ENCODE measurements around the gene GLIS1.
A peak's percentile ranks its signal among the peaks of the same experiment; 100 is the strongest.

The GLIS1 gene

DNA sequence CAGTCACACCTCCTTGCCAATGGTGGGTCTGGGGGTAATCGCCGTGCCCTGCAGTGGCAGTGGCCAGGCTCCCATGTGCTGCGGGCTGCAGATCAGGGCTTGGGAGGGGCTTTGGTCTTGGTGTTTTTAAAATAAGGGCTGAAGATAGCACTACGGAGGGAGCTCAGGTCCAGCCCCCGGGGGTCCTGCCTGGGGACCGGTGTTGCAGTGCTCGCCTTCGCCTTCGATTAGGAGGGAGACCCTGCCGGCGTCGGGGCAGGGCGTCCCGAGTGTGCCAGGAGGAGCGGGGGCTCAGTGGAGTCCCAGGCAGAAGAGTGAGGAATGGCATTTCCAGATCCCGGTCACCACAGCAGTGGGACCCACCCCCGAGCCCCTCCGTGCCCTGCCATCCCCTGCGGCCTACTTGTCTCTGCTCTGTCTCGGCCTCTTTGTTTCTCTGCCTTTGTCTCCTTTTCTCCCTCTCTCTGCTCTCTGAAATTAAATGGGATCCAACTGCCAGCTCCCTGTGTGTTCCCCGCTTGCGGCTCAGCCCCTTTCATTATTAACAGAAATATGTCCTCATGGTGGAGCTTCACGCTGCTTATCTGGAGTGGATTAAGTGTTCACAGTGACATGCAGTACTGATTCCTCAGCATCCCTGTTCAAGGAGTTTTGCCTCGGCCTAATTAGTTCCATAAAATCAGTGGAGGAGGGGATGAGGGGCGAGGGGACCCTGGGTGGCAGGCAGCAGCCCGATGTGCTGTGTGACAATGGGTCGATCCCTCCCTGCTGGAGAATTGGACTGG is 235.3 kb downstream of the GLIS1 start:
- no peak for DNase-seq

DNA sequence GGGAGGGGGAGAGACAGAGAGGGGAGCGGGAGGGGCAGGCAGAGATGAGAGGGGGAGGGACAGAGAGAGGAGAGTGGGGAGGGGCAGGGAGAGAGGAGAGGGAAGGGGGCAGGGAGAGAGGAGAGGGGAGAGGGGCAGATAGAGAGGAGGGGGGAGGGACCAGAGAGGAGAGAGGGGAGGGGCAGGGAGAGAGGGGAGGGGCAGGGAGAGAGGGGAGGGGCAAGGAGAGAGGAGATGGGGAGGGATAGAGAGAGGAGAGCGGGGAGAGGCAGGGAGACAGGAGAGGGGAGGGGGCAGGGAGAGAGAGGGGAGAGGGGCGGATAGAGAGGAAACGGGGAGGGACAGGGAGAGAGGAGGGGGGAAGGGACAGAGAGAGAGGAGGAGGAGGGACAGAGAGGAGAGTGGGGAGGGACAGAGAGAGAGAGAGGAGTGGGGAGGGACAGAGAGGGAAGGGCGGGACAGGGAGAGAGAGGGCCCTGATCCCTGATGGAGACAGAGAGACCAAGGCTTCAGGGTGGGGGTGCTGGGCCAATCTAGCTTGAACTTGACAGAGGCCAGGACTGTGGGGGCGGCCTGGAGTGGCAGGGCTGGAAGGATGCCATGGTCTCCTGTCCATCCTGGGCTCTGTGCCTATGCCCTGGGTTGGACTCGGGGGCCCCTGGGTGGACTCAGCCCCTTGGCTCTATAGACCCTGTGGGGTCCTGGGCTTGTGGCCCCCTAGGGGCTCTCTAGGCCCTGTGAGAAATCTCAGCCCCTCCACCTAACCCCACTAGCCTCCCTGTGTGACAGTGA is 236.1 kb downstream of the GLIS1 start:
- no peak for DNase-seq

DNA sequence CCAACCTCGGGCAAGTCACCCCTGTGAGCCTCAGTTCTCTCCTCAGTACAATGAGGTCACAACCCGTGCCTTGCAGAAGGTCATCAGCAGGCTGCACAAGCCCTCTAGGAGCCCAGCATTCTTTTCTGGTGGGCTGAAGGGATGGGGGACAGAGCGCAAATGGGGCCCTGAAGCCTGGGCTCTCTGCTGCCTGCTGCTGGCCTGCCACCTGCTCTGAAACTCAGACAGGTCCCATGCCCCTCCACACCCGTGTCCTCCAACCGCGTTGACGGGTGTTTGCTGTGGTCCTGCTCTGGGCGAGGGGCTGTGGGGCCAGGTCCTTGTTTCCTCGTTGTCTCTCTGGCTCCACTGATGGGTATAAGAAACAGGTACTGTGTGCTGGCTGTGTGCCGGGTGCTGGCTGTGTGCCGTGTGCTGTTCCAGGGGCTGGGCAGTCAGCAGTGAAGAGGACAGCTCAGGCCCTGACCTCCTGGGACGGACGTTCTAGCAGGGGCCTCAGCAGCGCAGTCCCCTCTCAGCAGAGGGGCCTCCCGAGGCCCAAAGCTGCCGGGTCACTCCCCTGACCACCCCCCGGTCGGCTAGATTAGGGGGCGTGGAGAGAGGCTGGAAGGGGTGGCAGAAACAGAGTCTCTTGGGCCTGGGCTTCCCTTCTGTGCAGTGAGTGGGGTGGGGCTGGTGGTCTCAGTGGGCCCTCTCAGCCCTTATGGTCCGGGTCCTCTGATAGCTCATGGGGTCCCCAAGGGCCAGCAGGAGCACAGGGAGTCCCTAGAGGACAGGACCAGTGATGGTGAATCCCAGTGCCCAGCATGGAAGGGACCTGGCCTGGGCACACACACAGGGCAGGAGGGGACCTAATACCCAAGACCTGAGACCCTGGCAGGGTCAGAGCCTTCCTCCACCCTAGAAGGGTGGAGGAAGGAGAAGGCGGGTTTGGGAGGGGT is 237.6 kb downstream of the GLIS1 start:
- peak; percentile 16 for DNase-seq

DNA sequence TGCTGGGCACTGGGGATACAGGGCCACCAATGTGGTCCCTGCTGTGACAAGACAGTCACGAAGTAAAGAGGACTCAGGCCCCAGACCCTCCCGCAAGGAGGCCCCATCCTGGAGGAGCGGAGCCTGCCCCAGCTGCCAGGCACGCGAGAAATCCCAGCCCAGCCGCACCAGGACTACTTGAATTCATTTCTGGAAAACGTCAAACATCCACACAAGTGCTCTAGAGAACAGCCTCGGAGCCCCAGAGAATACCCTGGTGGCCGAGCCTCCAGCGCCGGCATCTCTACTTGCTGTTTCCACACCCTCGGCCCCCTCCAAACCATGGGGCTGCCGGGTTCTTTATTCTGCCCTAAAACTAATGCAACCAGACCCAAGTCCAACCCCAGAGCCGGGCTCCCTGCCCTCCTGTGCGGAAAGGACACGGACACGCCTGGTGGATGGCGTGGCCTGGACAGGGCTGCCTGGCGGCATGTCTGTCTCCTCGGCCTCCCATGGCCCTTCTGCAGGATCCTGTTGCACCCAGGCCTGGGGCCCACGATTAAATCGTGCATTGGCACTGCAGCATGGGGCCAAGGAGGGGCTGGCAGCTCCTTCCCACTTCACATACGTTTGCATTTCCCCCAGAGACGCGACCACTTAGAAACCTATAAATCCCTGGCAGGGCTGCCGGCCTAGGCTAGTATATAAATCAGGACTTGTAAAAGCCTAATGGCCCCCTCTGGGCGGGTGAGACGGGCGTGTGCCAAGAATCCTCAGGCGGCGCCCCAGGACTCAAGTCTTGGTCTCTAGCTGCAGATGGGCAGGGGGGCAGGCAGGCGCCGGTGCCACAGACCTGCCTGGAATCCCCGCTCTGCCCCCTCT is 238.5 kb downstream of the GLIS1 start:
- peak; percentile 53 for DNase-seq

DNA sequence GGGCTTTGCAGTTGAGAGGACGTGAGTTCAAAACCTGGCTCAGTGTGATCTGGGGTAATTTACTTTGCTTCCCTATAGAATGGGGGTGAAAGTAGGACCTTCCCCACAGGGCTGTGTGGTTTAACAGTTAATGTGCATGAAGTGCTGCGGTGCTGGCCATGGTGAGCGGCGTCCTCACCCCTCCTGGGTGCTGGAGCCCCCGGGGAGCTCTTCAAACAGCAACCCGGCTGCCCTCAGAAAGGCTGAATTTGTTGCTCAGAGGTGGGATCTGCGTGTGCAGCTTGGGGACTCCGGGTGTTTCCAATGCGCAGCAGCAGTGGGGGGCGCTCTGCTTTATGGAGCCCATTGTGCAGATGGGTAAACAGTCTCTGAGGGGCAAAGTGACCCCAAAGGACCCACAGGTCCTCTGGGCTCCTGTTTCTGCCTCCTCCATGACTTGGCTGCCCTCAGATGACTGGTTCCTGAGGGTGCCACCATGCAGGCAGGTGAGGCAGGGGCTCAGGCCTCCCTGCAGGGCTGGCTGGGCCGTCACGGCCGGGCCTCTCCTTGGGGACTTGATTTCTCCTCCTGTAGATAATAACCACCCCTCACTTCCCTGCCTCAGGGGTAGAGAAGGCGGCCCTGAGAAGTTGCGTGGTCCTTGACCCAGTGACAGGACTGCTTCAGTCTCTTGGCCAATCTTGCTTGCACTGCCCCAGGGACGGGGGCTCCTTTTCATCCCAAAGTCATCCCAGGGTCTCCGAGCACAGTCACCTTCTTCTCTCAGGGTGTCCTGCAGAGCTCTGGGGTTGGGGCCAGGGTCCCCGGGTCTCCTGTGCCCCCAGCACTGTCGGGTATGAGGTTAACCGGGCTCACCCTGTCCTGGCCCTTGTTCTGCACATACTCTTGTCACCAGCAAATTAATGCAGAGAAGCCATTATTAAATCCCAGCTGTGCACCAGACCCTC is 239.4 kb downstream of the GLIS1 start:
- DNase-seq: no peak

DNA sequence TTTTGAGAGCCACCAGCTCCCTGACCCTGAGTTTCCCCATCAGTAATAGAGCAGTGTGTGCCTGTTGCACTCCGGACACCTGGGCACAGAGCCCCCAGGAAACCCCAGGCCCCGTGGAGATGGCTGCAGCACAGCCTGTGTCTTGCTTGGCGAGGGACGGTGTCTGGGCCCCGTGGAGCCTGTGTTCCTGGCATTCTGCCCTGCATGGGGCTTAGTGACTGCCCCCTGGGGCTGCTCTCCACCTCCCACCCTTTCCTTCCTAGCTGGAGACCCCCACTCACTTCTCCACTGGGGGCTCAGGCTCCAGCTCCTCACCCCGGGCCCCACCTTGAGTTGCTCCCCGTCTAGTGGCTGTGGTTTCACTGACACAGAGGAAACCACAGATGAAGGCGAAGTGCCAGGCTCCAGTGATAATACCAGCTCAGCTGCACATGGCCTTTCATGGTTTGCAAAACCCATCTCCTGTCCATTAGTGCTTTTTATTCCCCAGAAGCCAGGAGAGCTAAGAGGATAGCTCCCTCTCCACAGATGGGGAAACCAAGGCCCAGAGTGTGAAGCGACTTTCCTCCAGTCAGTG is 240.3 kb downstream of the GLIS1 start:
- no peak for DNase-seq

DNA sequence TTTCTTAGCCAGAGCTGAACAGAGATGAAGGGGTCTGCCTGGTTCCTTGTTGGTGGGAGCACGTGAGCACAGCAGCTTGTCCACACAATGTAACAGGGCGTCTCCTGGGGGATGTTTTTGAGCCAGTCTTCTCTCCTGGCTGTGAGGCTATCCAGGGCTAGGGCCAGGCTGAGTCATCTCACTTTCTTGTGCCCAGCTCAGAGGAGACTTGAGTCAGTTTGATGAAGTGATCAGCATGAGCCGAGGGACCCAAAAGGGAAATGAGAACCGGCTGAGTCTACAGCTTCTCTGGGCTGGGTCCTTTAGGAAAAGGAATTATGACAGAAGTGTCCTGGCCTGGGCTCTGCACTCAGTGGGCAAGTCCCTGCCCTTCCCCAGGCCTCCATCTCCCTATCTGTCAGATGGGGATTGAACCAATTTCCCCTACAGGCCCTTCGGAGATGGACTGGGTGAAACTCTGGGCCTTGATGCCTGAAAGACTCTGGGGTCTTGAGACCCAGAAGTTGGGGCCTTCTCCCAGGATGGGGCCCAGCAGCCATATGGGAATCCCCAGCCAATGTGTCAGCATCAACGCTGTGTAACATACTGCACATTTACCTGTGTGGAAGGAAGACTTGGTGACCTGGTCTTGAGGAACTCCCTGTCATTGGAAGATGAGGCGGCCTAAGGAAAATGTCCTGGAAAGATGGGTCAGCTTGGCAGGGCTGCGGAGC is 243.2 kb downstream of the GLIS1 start:
- no peak for DNase-seq

DNA sequence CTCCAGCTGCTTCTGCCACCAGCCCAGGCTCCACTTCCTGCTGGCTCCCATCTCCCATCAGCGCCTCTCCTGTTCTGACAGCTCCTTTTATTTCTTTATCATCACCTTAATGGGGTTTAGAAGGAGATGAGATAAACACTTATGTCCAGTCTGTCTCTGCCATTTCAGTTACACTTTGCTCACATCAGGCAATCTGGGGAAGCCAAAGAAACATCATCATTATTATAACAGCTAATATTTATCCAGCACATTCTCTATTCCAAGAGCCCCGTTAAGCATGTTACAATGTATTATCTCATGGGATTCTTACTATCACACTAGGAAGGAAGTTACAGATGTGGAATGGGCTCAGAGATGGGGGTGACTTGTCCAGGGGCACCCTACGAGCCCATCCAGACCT is 248.6 kb downstream of the GLIS1 start:
- no peak for DNase-seq

DNA sequence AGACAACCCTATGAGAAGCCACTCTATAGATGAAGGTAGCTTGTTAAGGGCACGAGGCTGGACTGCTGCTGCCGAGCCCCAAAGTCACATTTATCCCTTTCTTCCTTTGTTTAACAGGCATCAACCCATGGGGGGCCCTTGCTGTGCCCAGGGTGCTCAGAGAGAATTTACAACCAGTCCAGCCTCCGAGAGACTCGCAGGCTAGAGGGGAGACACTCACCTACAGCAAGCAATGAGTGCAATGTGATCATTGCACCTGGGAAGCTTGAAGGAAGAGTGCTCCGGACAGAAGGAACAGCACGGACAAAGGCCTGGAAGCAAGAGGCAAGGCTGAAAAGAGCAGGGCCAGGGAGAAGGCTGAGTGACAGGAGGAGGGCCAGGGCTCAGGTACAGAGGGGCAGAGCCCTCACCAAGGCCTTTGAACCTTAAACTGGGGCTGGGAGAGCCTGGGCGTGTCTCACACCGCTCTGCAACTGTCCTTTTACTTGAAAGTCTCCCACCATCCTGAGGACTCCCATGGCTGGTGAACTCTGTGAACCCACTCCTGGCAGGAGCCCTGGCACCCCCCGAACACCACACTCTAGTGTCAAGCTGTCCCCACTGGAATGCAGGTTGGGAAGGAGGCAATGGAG is 252.5 kb downstream of the GLIS1 start:
- no peak for DNase-seq

DNA sequence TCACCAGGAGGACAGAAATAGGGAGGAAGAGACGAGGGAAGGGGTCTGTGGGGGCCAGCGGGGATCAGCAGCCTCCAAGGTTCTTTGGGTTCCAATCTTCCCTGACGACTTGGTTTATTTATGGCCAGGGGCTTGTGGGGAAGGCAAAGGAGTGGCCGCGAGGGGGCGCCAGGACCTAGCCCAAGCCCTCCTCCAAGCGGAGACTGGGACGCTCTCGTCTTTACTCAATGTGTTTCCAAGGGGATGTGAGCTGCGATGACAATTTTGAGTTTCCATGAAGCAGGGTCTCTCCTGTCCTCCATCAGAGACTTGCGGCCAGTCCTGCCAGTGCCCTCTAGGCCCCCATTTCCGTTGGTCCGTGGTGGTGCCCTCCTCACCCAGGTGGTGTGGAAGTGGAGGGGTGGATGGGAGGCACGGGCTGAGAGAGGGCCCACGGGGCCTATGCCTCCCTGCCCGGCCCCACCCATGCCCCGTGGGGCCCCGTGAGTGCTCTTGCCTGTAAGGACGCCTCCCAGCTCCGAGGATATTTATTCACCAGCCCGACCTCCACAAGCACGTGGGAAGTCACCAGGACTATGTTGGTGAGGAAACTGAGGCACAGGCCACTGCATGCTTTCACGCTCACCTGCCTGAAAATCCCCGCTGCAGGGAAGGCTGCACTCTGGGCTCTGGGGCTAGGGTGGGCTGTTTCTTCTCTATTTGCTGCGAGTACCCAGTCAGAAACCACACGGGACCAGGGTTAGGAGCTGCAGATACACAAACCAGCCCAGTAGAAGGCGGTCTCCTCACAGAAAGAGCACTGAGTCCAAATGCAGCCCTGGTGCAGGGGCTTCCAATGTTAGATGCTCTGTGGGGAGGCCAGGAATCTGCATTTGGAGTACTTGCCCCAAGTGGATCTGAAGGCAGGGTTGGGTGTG is 253.2 kb downstream of the GLIS1 start:
- DNase-seq: peak; percentile 55

DNA sequence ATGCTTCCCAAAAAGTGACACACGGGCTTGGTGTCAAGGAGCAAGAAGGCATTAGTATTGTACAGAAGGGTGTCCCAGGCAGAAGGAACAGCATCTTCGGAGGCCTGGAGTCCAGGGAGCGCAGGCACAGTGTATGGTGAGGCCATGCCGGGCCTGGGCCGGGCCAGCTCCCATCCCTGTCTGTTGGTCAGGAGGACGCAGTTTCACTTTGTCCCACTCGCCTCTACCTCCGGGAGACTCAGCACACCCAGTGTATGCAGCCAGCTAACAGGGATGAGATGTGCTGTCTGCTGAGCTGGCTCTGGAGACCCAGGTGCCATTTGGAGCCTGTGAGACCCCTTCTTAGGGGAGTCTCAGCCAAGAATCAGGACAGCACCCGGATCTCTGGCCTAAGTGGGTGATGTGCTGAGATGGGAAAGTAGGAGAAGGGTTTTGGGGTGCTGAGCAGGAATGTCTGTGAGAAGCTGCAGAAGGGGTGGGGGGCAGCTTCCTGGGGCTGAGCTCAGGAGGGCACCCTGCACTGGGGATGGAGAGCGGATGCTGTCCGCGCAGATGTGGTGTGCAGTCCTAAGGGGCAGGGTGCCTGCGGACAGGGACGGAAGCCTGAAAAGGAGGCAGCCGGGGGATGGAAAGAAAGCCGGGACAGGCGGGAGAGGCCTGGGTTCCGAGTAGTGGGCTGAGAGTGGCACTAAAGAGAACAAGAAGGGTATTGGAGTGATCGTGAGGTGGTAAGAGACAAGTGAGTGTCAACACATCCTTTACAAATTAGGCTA is 254.1 kb downstream of the GLIS1 start:
- DNase-seq: no peak

DNA sequence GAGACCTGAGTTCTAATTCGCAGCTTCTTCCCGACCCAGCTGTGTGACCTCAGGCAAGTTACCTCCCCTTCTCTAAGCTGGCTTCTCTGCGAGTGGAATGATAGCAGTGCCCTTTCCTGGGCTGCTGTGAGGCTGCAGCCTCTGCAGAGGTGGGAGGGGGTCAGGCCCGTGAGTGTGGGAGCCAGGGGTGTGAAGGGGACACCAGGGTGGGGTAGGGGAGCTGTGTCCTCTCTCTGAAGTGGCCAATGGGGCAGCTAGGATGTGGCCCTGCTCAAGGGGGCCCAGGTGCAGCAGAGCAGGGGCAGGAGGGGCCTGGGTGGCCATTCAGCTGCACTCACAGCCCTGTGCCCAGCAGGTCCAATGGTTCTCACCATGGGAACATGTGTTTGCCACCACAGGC is 255.3 kb downstream of the GLIS1 start:
- DNase-seq: no peak

DNA sequence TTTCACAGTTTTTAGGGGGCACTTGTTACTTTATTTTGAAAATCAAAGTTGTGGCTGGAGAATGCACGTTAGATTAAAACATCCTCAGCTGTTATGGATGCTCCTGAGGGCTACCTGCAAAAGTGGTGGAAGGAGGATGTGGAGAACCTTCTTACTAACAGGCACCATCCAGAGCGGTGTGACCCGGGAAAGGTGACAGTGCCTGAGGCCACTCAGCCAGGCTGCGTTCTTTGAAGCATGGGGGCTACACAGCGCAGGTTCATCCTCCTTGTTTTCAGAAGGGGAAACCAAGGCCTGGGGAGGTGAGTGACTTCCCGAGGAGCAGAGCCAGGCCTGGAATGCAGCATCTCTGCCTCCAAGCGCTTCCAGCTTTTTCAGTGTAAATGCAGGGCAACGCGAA is 255.8 kb downstream of the GLIS1 start:
- DNase-seq: no peak

DNA sequence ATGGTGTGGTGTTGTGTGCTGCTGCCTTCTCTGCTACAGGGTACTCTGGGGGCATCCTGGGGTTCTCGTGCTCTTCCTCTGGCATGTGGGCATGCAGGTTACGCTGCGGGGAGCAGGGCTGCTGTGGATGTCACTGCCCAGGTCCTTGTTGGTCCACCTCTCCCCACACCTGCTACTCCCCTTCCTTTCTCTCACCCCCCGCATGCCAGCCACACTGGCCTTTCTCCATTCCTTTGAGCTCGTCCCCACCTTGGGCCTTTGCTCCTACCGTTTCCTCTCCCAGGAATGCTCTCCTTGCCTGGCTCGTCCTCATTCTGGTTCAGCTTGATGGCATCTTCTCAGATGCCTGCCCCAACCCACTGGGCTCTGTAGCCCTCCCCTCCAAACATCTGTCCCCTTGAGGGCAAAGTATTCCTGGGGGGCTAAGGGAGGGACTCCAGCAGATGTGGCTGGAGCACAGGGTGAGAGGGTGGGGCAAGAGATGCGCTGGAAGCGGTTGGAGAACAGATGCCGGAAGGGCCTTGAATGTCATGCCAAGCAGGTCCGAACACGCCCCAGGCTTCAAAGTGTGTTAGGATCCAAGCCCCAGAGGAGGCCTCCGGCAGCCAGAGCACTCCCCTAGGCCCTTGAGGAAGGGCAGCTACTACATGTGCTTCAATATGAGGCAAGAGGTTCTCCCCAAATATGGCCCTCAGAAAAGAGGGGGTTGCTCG is 256.4 kb downstream of the GLIS1 start:
- no peak for DNase-seq

DNA sequence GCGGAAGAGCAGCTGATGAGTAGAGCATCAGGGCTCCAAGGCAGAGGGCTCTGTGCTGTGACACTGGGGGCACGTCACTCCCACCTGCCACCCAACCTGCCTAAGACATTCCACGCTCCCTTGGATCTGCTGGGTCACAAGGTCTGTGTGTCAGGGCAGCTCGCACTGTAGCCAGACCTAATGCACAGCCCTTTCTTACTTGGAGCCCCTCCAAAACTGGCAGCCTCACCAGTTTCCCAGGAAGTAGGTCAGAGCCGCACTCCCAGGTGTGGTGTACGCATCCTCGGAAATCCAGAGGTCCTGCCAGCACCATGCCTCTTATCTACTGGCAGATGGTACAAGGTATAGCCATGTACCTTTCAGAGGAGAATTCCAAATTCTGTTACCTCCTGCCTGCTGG is 257.5 kb downstream of the GLIS1 start:
- no peak for DNase-seq

DNA sequence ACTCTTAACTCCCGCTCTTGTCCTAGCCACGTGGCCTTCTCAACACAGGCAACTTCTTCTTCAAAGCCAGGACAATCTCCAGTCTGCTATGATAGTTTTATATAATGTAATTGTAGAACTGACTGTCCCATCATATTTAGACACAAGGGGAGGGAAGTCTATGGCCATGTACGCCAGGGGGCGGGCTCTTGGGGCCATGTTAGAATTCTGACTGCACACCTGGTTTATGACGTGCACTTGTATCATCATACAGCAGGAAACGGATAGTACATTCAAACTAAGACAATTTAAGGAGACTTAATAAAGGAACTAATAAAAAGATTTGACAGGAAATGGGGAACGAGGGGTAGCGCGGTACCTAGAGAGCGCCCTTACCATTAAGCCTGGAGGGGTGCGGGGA is 258.3 kb downstream of the GLIS1 start:
- DNase-seq: no peak

DNA sequence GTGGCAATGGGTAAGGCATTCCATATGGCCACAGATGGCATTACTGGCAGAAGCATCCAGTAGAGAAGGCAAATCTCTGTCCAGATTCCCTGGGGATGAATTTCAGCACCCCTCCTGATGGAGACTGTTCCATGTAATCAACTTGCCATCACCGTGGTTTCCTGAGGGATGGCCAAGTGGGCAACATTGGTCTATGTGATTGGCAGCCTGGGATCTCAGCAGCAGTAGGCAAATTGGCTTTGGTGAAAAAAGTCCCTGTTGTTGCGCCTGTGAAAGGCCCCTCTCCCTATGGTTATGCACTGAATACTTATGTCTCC is 260.5 kb downstream of the GLIS1 start:
- no peak for DNase-seq
